BJ (cell line): Measurements from ENCODE around the gene ZDBF2. TPM values are rescaled to one million over a fixed set of nuclear protein-coding genes. Genes with fewer than 3 reads are reported as not detected.

Source experiments
- CTCF ChIA-PET: fragments of 350-600 bp; formaldehyde crosslinking; extraction: SDS; loops from one replicate; lab custom pipeline; 2021; ENCODE audit warnings: antibody characterized with exemption, inconsistent platforms; lab: Yijun Ruan, JAX
- POLR2A ChIA-PET: fragments of 300-600 bp; sonication (Branson Sonifier 250); formaldehyde crosslinking; extraction: SDS; loops from one replicate; lab custom pipeline; 2021; ENCODE audit warnings: antibody characterized with exemption; lab: Charles Lee
- DNase-seq: peaks from one replicate; pipeline ENCODE4 v3.0.0-alpha.2; 2011; ENCODE audit warnings: low read depth
- H3K27me3 ChIP-seq: 2 replicates; pipeline ENCODE4 v1.6.0; 2011; ENCODE audit warnings: low read length; ENCODE audit not compliant: control insufficient read depth, insufficient read depth
- H3K36me3 ChIP-seq: 2 replicates; pipeline ENCODE4 v1.5.1; 2011; ENCODE audit warnings: low read length; ENCODE audit not compliant: control insufficient read depth, insufficient read depth
- H3K4me3 ChIP-seq: 2 replicates; pipeline ENCODE4 v1.5.1; 2011; ENCODE audit warnings: low read depth, mild to moderate bottlenecking, control low read depth, low read length
- polyA plus RNA-seq: library from polyadenylated mRNA; depleted of rRNA; stranded (reverse); fragments of >200 nt; gene quantifications from 2 replicates; pipeline ENCODE4 v1.2.3, GENCODE V29; 2011
- TF ChIP-seq, protein P1 (sequence below): IDR thresholded peaks from 2 replicates; pipeline ENCODE4 v1.5.1; 2011; ENCODE audit warnings: low read depth, mild to moderate bottlenecking, control low read depth, inconsistent platforms, low read length, moderate library complexity; ENCODE audit not compliant: insufficient read depth

ZDBF2 gene
- polyA plus RNA-seq, 1 experiment = 2.5 TPM

GRCh38 chr2:206343816-206344215 lies 69.4 kb downstream of the ZDBF2 start:
- ChIA-PET POLR2A (no interaction called here), CTCF (no interaction called here)
- TF ChIP-seq, protein P1, sequence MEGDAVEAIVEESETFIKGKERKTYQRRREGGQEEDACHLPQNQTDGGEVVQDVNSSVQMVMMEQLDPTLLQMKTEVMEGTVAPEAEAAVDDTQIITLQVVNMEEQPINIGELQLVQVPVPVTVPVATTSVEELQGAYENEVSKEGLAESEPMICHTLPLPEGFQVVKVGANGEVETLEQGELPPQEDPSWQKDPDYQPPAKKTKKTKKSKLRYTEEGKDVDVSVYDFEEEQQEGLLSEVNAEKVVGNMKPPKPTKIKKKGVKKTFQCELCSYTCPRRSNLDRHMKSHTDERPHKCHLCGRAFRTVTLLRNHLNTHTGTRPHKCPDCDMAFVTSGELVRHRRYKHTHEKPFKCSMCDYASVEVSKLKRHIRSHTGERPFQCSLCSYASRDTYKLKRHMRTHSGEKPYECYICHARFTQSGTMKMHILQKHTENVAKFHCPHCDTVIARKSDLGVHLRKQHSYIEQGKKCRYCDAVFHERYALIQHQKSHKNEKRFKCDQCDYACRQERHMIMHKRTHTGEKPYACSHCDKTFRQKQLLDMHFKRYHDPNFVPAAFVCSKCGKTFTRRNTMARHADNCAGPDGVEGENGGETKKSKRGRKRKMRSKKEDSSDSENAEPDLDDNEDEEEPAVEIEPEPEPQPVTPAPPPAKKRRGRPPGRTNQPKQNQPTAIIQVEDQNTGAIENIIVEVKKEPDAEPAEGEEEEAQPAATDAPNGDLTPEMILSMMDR = no peak
- no peaks in the 10 kb centered on the region for H3K36me3 ChIP-seq
- H3K27me3 ChIP-seq = no peaks in the 10 kb centered on the region
- H3K4me3 ChIP-seq = no peak overlapping the region
- no peak for DNase-seq

DNA sequence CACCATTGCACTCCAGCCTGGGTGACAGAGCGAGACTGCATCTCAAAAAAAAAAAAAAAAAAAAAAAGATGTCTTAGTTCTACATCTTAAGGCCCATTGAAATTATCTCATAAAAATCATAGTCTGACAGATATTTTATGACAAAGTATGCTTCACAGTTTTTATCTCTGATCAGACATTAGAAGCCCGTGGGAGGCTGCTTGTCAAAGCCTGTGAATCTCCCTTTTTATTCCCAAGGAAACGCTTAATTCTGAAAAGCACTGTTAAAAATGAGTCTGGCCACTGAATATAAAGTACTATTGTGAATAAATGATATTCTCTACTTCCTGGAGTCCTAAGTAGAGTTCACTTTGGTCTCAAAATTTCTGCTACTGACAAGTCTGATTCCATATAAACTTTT lies 71.1 kb downstream of the ZDBF2 start:
- TF ChIP-seq, protein P1 = no peak
- CTCF ChIA-PET = no interaction called here
- DNase-seq = no peak
- Histone ChIP-seq H3K36me3 (no peaks in the 10 kb centered on the region), H3K27me3 (no peaks in the 10 kb centered on the region), H3K4me3 (no peak overlapping the region)
- POLR2A ChIA-PET = no interaction called here

DNA sequence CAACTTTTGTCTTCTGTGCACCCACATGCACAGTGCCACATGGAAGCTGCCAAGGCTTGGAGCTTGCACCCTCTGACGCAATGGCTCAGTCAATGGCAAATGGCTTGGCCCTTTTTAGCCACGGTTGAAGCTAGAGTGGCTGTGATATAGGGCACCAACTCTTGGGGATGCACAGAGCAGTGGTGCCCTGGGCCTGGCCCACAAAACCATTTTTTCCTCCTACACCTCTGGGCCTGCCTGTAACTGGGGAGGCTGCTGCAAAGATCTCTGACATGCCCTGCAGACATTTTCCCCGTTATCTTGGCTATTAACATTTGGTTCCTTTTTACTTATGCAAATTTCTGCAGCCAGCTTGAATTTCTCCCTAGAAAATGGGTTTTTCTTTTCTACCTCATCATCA lies 74.9 kb downstream of the ZDBF2 start:
- no peaks in the 10 kb centered on the region for H3K27me3 ChIP-seq
- TF ChIP-seq, protein P1 = no peak
- ChIA-PET POLR2A (no interaction called here), CTCF (no interaction called here)
- no peaks in the 10 kb centered on the region for H3K36me3 ChIP-seq
- H3K4me3 ChIP-seq = no peak overlapping the region
- DNase-seq = no peak

DNA sequence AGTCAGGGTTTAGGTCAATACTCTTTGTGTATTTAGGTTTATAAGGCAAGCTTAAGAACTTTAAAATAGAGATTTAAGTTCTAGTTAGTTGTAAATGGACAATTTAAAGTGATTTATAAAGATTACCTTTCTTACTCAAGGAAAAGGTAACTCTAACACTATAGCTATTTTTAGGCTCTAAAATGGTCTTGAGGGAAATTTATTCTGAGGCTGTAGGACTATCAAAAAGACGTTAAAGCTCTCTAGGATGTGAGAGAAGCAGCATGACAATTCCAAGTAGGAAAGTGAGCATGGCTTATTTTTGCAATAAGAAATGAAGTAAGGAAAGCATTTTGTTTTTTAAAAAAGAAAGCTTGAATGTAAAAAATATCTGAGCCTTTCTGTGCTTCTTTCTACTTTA lies 78.1 kb downstream of the ZDBF2 start:
- Histone ChIP-seq H3K36me3 (no peaks in the 10 kb centered on the region), H3K4me3 (no peak overlapping the region), H3K27me3 (no peaks in the 10 kb centered on the region)
- TF ChIP-seq, protein P1 = no peak
- CTCF ChIA-PET = interaction anchor here (1.2 kb wide), 1 partner anchor 15 kb away, joined by 4 read pairs; no protein-coding TSS in a partner anchor
- no peak for DNase-seq
- POLR2A ChIA-PET = no interaction called here

DNA sequence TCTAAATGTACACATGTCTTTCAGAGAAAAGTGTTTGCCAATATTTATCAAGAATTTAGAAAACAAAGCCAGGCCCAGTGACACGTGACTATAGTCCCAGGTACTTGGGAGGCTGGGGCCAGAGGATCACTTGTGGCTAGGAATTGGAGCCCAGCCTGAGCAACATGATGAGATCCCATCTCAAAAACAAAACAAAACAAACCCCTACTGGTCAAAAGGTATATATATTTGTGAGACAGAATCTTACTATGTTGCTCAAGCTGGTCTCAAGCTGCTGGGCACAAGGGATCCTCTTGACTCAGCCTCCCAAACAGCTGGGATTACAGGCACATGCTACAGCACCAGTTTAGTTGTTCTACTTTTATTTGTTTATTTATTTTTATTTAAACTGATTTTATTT lies 79.2 kb downstream of the ZDBF2 start:
- Histone ChIP-seq H3K27me3 (no peaks in the 10 kb centered on the region), H3K4me3 (no peak overlapping the region), H3K36me3 (no peaks in the 10 kb centered on the region)
- TF ChIP-seq, protein P1 = no peak
- ChIA-PET POLR2A (no interaction called here), CTCF (no interaction called here)
- DNase-seq = no peak
